ENCODE results near the gene TEX47.

Gene TEX47

GRCh38 chr7:88787777-88788176 is 7.8 kb downstream of the TEX47 start:
- H3K27me3 ChIP-seq (ENCODE audit: control insufficient read depth, insufficient read depth, low read length), result no peaks in the 10 kb centered on the region
- no peak overlapping the region for H3K27ac ChIP-seq (ENCODE audit: low read length)
- H3K4me1 ChIP-seq (ENCODE audit: control insufficient read depth, insufficient read depth, low read length), result no peaks in the 10 kb centered on the region
- no peak overlapping the region for H3K4me3 ChIP-seq (ENCODE audit: low read length)
- no peak for DNase-seq (ENCODE audit: low read depth, low spot score)
- H3K36me3 ChIP-seq (ENCODE audit: control insufficient read depth, insufficient read depth, low read length), result no peaks in the 10 kb centered on the region
- H3K9me3 ChIP-seq (ENCODE audit: control insufficient read depth, insufficient read depth, low read length), result no peaks in the 10 kb centered on the region
- WGBS (ENCODE audit: insufficient coverage, insufficient read length), result no CpG with 5 or more reads among the region's 2 CpGs

- Histone ChIP-seq H3K27ac (ENCODE audit: low read length) (no peak overlapping the region), H3K4me3 (ENCODE audit: low read length) (no peak overlapping the region), H3K4me1 (ENCODE audit: control insufficient read depth, insufficient read depth, low read length) (no peaks in the 10 kb centered on the region), H3K36me3 (ENCODE audit: control insufficient read depth, insufficient read depth, low read length) (no peaks in the 10 kb centered on the region), H3K27me3 (ENCODE audit: control insufficient read depth, insufficient read depth, low read length) (no peaks in the 10 kb centered on the region), H3K9me3 (ENCODE audit: control insufficient read depth, insufficient read depth, low read length) (no peaks in the 10 kb centered on the region)
- DNase-seq (ENCODE audit: low read depth, low spot score), result no peak
These were observed 19.7 kb downstream of the TEX47 start for GRCh38 chr7:88775838-88776237.

GRCh38 chr7:88772776-88773175 is 22.8 kb downstream of the TEX47 start:
- no peak for DNase-seq (ENCODE audit: low read depth, low spot score)
- H3K27me3 ChIP-seq (ENCODE audit: control insufficient read depth, insufficient read depth, low read length), result no peaks in the 10 kb centered on the region
- no peak overlapping the region for H3K4me3 ChIP-seq (ENCODE audit: low read length)
- H3K9me3 ChIP-seq (ENCODE audit: control insufficient read depth, insufficient read depth, low read length), result no peaks in the 10 kb centered on the region
- no peaks in the 10 kb centered on the region for H3K36me3 ChIP-seq (ENCODE audit: control insufficient read depth, insufficient read depth, low read length)
- H3K27ac ChIP-seq (ENCODE audit: low read length), result no peak overlapping the region
- H3K4me1 ChIP-seq (ENCODE audit: control insufficient read depth, insufficient read depth, low read length), result no peaks in the 10 kb centered on the region

- Histone ChIP-seq H3K36me3 (ENCODE audit: control insufficient read depth, insufficient read depth, low read length) (no peaks in the 10 kb centered on the region), H3K4me1 (ENCODE audit: control insufficient read depth, insufficient read depth, low read length) (no peaks in the 10 kb centered on the region), H3K4me3 (ENCODE audit: low read length) (no peak overlapping the region), H3K27ac (ENCODE audit: low read length) (no peak overlapping the region), H3K27me3 (ENCODE audit: control insufficient read depth, insufficient read depth, low read length) (no peaks in the 10 kb centered on the region), H3K9me3 (ENCODE audit: control insufficient read depth, insufficient read depth, low read length) (no peaks in the 10 kb centered on the region)
- DNase-seq (ENCODE audit: low read depth, low spot score), result no peak
- no CpG with 5 or more reads among the region's 1 CpG for WGBS (ENCODE audit: insufficient coverage, insufficient read length)
These were observed 24.1 kb downstream of the TEX47 start for GRCh38 chr7:88771417-88771816.

- WGBS (ENCODE audit: insufficient coverage, insufficient read length), result no CpG with 5 or more reads among the region's 1 CpG
These were observed 33.8 kb downstream of the TEX47 start for GRCh38 chr7:88761779-88762178.

GRCh38 chr7:88760136-88760515 is 35.4 kb downstream of the TEX47 start:
- H3K9me3 ChIP-seq (ENCODE audit: control insufficient read depth, insufficient read depth, low read length), result no peaks in the 10 kb centered on the region
- H3K27me3 ChIP-seq (ENCODE audit: control insufficient read depth, insufficient read depth, low read length), result peaks cover 10% of the 10 kb centered on the region; the same call in 1 of the 2 replicates
- H3K4me1 ChIP-seq (ENCODE audit: control insufficient read depth, insufficient read depth, low read length), result no peaks in the 10 kb centered on the region
- no peak for DNase-seq (ENCODE audit: low read depth, low spot score)
- WGBS (ENCODE audit: insufficient coverage, insufficient read length), result no CpG with 5 or more reads among the region's 6 CpGs
- no peak overlapping the region; the same call in 1 of the 2 replicates for H3K4me3 ChIP-seq (ENCODE audit: low read length)
- H3K36me3 ChIP-seq (ENCODE audit: control insufficient read depth, insufficient read depth, low read length), result no peaks in the 10 kb centered on the region
- no peak overlapping the region for H3K27ac ChIP-seq (ENCODE audit: low read length)

More at GRCh38 chr7:88761779-88762178, 33.8 kb downstream of the TEX47 start:
- Histone ChIP-seq H3K27me3 (ENCODE audit: control insufficient read depth, insufficient read depth, low read length) (peaks cover 10% of the 10 kb centered on the region; the same call in 1 of the 2 replicates), H3K4me3 (ENCODE audit: low read length) (no peak overlapping the region), H3K36me3 (ENCODE audit: control insufficient read depth, insufficient read depth, low read length) (no peaks in the 10 kb centered on the region), H3K9me3 (ENCODE audit: control insufficient read depth, insufficient read depth, low read length) (no peaks in the 10 kb centered on the region), H3K27ac (ENCODE audit: low read length) (no peak overlapping the region), H3K4me1 (ENCODE audit: control insufficient read depth, insufficient read depth, low read length) (no peaks in the 10 kb centered on the region)
- DNase-seq (ENCODE audit: low read depth, low spot score), result no peak

- Histone ChIP-seq H3K4me1 (ENCODE audit: control insufficient read depth, insufficient read depth, low read length) (no peaks in the 10 kb centered on the region), H3K27ac (ENCODE audit: low read length) (no peak within 1 kb of the TSS), H3K9me3 (ENCODE audit: control insufficient read depth, insufficient read depth, low read length) (no peaks in the 10 kb centered on the region), H3K36me3 (ENCODE audit: control insufficient read depth, insufficient read depth, low read length) (no peaks in the 10 kb centered on the region), H3K4me3 (ENCODE audit: low read length) (peak within 1 kb of the TSS; percentile 42; the same call in 1 of the 2 replicates), H3K27me3 (ENCODE audit: control insufficient read depth, insufficient read depth, low read length) (peaks cover 10% of the 10 kb centered on the region; the same call in 1 of the 2 replicates)
- no peak for DNase-seq (ENCODE audit: low read depth, low spot score)
- WGBS (ENCODE audit: insufficient coverage, insufficient read length), result no CpG with 5 or more reads among the region's 74 CpGs
These were observed 36.1 kb downstream of the TEX47 start, which contains the start of gene ZNF804B for GRCh38 chr7:88759230-88760135. TSS of gene ZNF804B (plus strand) at chr7:88759700. CDS start at chr7:88759977, 277 bp downstream.

- DNase-seq (ENCODE audit: low read depth, low spot score), result no peak
- Histone ChIP-seq H3K4me3 (ENCODE audit: low read length) (peak overlapping the region; percentile 42; the same call in 1 of the 2 replicates), H3K27me3 (ENCODE audit: control insufficient read depth, insufficient read depth, low read length) (peaks cover 10% of the 10 kb centered on the region; the same call in 1 of the 2 replicates), H3K36me3 (ENCODE audit: control insufficient read depth, insufficient read depth, low read length) (no peaks in the 10 kb centered on the region), H3K27ac (ENCODE audit: low read length) (no peak overlapping the region), H3K4me1 (ENCODE audit: control insufficient read depth, insufficient read depth, low read length) (no peaks in the 10 kb centered on the region), H3K9me3 (ENCODE audit: control insufficient read depth, insufficient read depth, low read length) (no peaks in the 10 kb centered on the region)
- WGBS (ENCODE audit: insufficient coverage, insufficient read length), result no CpG with 5 or more reads among the region's 33 CpGs
These were observed 36.9 kb downstream of the TEX47 start for GRCh38 chr7:88758381-88759229.

- Histone ChIP-seq H3K27ac (ENCODE audit: low read length) (no peak overlapping the region), H3K36me3 (ENCODE audit: control insufficient read depth, insufficient read depth, low read length) (no peaks in the 10 kb centered on the region), H3K4me1 (ENCODE audit: control insufficient read depth, insufficient read depth, low read length) (no peaks in the 10 kb centered on the region), H3K9me3 (ENCODE audit: control insufficient read depth, insufficient read depth, low read length) (no peaks in the 10 kb centered on the region), H3K27me3 (ENCODE audit: control insufficient read depth, insufficient read depth, low read length) (peaks cover 10% of the 10 kb centered on the region; the same call in 1 of the 2 replicates), H3K4me3 (ENCODE audit: low read length) (no peak overlapping the region)
- no CpG with 5 or more reads among the region's 2 CpGs for WGBS (ENCODE audit: insufficient coverage, insufficient read length)
- no peak for DNase-seq (ENCODE audit: low read depth, low spot score)
These were observed 38.2 kb downstream of the TEX47 start for GRCh38 chr7:88757371-88757770.

GRCh38 chr7:88756802-88757201 is 38.7 kb downstream of the TEX47 start:
- no peak for DNase-seq (ENCODE audit: low read depth, low spot score)
- WGBS (ENCODE audit: insufficient coverage, insufficient read length), result no CpG with 5 or more reads among the region's 1 CpG
- no peaks in the 10 kb centered on the region for H3K36me3 ChIP-seq (ENCODE audit: control insufficient read depth, insufficient read depth, low read length)

More at GRCh38 chr7:88756802-88757201, 38.7 kb downstream of the TEX47 start:
- Histone ChIP-seq H3K4me1 (ENCODE audit: control insufficient read depth, insufficient read depth, low read length) (no peaks in the 10 kb centered on the region), H3K27ac (ENCODE audit: low read length) (no peak overlapping the region), H3K4me3 (ENCODE audit: low read length) (no peak overlapping the region), H3K27me3 (ENCODE audit: control insufficient read depth, insufficient read depth, low read length) (peaks cover 10% of the 10 kb centered on the region; the same call in 1 of the 2 replicates), H3K9me3 (ENCODE audit: control insufficient read depth, insufficient read depth, low read length) (no peaks in the 10 kb centered on the region)
